Pancreas (tissue), 10 donors: ENCODE results near the gene WNT11. TPM values are rescaled to one million over a fixed set of nuclear protein-coding genes. Genes with fewer than 3 reads are reported as not detected.

Experiments
- ATAC-seq, 4 donors: fragments of 200-7000 bp; cut with Tn5 transposase; one replicate each; pipeline versions ENCODE4 v1.8.0 to v1.9.1; 2020; ENCODE audit warnings: mild to moderate bottlenecking in 4 of 4, moderate library complexity in 4 of 4
- DNase-seq, 6 donors: peaks; one replicate each; pipeline ENCODE4 v3.0.0-alpha.2; 2020
- FAIRE-seq: peaks from 2 replicates; lab custom pipeline; 2012; peaks lifted over from hg19 to GRCh38; lab: Jason Lieb, UNC
- H3K27ac ChIP-seq, 4 donors: fragments of 200-600 bp; sonication (generic); 1 replicate in 3 of 4; 2 replicates in 1 of 4; pipeline versions ENCODE4 v1.5.0 to v1.8.0; 2020
- H3K27me3 ChIP-seq, 4 donors: fragments of 200-600 bp; one replicate each; pipeline ENCODE4 v1.8.0; 2021
- H3K36me3 ChIP-seq, 3 donors: fragments of 200-600 bp; sonication (generic) in 1 of 3; one replicate each; pipeline versions ENCODE4 v1.5.0 to v1.8.0; 2020 to 2021
- H3K4me1 ChIP-seq, 3 donors: fragments of 200-600 bp; one replicate each; pipeline ENCODE4 v1.8.0; 2021
- H3K4me3 ChIP-seq, 4 donors: fragments of 200-600 bp; sonication (generic) in 2 of 4; one replicate each; pipeline versions ENCODE4 v1.5.0 to v1.8.0; 2020 to 2021
- H3K9me3 ChIP-seq, 4 donors: fragments of 200-600 bp; one replicate each; pipeline ENCODE4 v1.8.0; 2021
- CTCF ChIP-seq, 4 donors: fragments of 200-600 bp; sonication (generic) in 3 of 4; IDR thresholded peaks; one replicate each; pipeline versions ENCODE4 v1.5.0 to v1.8.0; 2021; ENCODE audit warnings: antibody characterized with exemption in 4 of 4
- WGBS, 2 donors: extraction: QIAGEN DNeasy Blood & Tissue Kit; methylation state at CpG; one replicate each; pipeline ENCODE4 v1.1.7; 2013; 5-methylcytosine and 5-hydroxymethylcytosine counted together
- intact Hi-C, 3 donors: fragments of 100-400 bp; cut with DNase I; formaldehyde crosslinking; loops; one replicate each; pipeline versions ENCODE4 v1.11.1 to v1.14.2; 2022
- polyA plus RNA-seq, 2 donors: library from polyadenylated mRNA; stranded (reverse); fragments of 200-250 nt; gene quantifications; one replicate each; pipeline ENCODE4 v1.2.3, GENCODE V29; 2013
- total RNA-seq, 6 donors: library from RNA; stranded (reverse); fragmentation: NEBNext Ultra II Directional in 4 of 6; extraction: Animal tissue kit (Norgen Biotek cat#: 25700) in 4 of 6; gene quantifications; one replicate each; pipeline versions ENCODE4 v1.2.1 to v1.2.4, GENCODE V29; 2021 to 2023
- donor health status: healthy with polysubstance abuse.
- donor health status: DM: no; HTN: no; CAD: no; lungs with moderate emphysema.
- donor health status: DM: no; HTN: no; CAD: no.
- donor health status: control.
- donor health status: control.
- donor health status: Bipolar disorder and iron deficiency.
- donor health status: DM: yes; HTN: yes; CAD: no.
- donor health status: DM: no; HTN: no; CAD: no.
- donor health status: DM: no; HTN: no; CAD: no.
- donor health status: DM: yes; HTN: yes; CAD: no.

Gene WNT11
- total and polyA plus RNA-seq, 8 donors: 2.6 to 30.5 (median 6.2) TPM

- Histone ChIP-seq H3K27me3 (no peaks in the 10 kb centered on the region), H3K27ac (no peak overlapping the region), H3K36me3 (no peaks in the 10 kb centered on the region), H3K9me3 (no peaks in the 10 kb centered on the region), H3K4me3 (no peak overlapping the region), H3K4me1 (no peaks in the 10 kb centered on the region)
- FAIRE-seq (no peak), DNase-seq (peak in 1 of 6 donors; percentile 52), ATAC-seq (no peak)
- intact Hi-C loops: no loop called here
- no peak for TF ChIP-seq CTCF (IDR thresholded peaks at IDR 0.05)
- WGBS, 2 donors: 95 to 96% methylated on average over 11 of the region's 11 CpGs
Observed at GRCh38 chr11:76246271-76246933, 40.1 kb upstream of the WNT11 start.

GRCh38 chr11:76245720-76246119 is 39.4 kb upstream of the WNT11 start:
- H3K27ac ChIP-seq: no peak overlapping the region
- no peak overlapping the region for H3K4me3 ChIP-seq
- H3K36me3 ChIP-seq: no peaks in the 10 kb centered on the region
- DNase-seq (no peak), FAIRE-seq (no peak), ATAC-seq (no peak)
- H3K4me1 ChIP-seq: no peaks in the 10 kb centered on the region
- WGBS, 2 donors: 68 to 92% methylated on average over 2 of the region's 2 CpGs
- no peaks in the 10 kb centered on the region for H3K9me3 ChIP-seq
- intact Hi-C loops: no loop called here
- TF ChIP-seq CTCF (IDR thresholded peaks at IDR 0.05): no peak
- H3K27me3 ChIP-seq: no peaks in the 10 kb centered on the region

- 64 to 77% methylated on average over 3 to 4 of the region's 4 CpGs for WGBS, 2 donors
- Histone ChIP-seq H3K4me3 (no peak overlapping the region), H3K27me3 (no peaks in the 10 kb centered on the region), H3K27ac (no peak overlapping the region), H3K9me3 (no peaks in the 10 kb centered on the region), H3K4me1 (no peaks in the 10 kb centered on the region), H3K36me3 (no peaks in the 10 kb centered on the region)
- intact Hi-C loops: no loop called here
- FAIRE-seq (no peak), DNase-seq (no peak), ATAC-seq (no peak)
- TF ChIP-seq CTCF (IDR thresholded peaks at IDR 0.05): no peak
Observed at GRCh38 chr11:76244316-76244851, 38.1 kb upstream of the WNT11 start.

GRCh38 chr11:76243957-76244285 is 37.6 kb upstream of the WNT11 start:
- H3K36me3 ChIP-seq: no peaks in the 10 kb centered on the region
- H3K27me3 ChIP-seq: no peaks in the 10 kb centered on the region
- 66 to 78% methylated on average over 7 of the region's 7 CpGs for WGBS, 2 donors
- H3K4me1 ChIP-seq: no peaks in the 10 kb centered on the region
- H3K27ac ChIP-seq: no peak overlapping the region
- intact Hi-C loops: no loop called here
- FAIRE-seq (no peak), ATAC-seq (no peak), DNase-seq (no peak)
- TF ChIP-seq CTCF (IDR thresholded peaks at IDR 0.05): no peak
- no peak overlapping the region for H3K4me3 ChIP-seq
- no peaks in the 10 kb centered on the region for H3K9me3 ChIP-seq

GRCh38 chr11:76243193-76243956 is 37.1 kb upstream of the WNT11 start:
- 54 to 59% methylated on average over 22 to 23 of the region's 23 CpGs for WGBS, 2 donors
- DNase-seq (peak in 1 of 6 donors; percentile 47), FAIRE-seq (no peak), ATAC-seq (no peak)
- no peaks in the 10 kb centered on the region for H3K36me3 ChIP-seq
- no peaks in the 10 kb centered on the region for H3K9me3 ChIP-seq
- H3K27me3 ChIP-seq: no peaks in the 10 kb centered on the region
- H3K27ac ChIP-seq: no peak overlapping the region
- no peak for TF ChIP-seq CTCF (IDR thresholded peaks at IDR 0.05)
- no peak overlapping the region for H3K4me3 ChIP-seq
- intact Hi-C loops: no loop called here
- H3K4me1 ChIP-seq: no peaks in the 10 kb centered on the region
